Stomach smooth muscle (tissue), 2 donors: ENCODE results near the gene DAB2.
"Not testable (repeated sequence)": the region's sequence is repeated elsewhere in the genome, so short reads cannot be mapped to it uniquely, and the experiment has no call there.

Experiments used
- H3K27ac ChIP-seq: one replicate; pipeline ENCODE4 v1.7.0; 2013; ENCODE audit warnings: mild to moderate bottlenecking, low read length, inconsistent platforms
- H3K27me3 ChIP-seq, 2 donors: one replicate each; pipeline ENCODE4 v1.7.0; 2013; ENCODE audit warnings: low read length in 2 of 2; ENCODE audit not compliant: insufficient read depth in 2 of 2, control insufficient read depth in 1 of 2
- H3K36me3 ChIP-seq, 2 donors: one replicate each; pipeline ENCODE4 v1.7.0; 2013; ENCODE audit warnings: low read length in 2 of 2; ENCODE audit not compliant: control insufficient read depth in 2 of 2, insufficient read depth in 2 of 2
- H3K4me1 ChIP-seq: one replicate; pipeline ENCODE4 v1.7.0; 2013; ENCODE audit warnings: low read length; ENCODE audit not compliant: control insufficient read depth, insufficient read depth
- H3K4me3 ChIP-seq, 2 donors: one replicate each; pipeline ENCODE4 v1.7.0; 2013; ENCODE audit warnings: low read length in 2 of 2
- H3K9ac ChIP-seq, 2 donors: one replicate each; pipeline ENCODE4 v1.7.0; 2013; ENCODE audit warnings: low read length in 2 of 2, mild to moderate bottlenecking in 1 of 2
- H3K9me3 ChIP-seq, 2 donors: one replicate each; pipeline ENCODE4 v1.7.0; 2013; ENCODE audit warnings: low read length in 2 of 2; ENCODE audit not compliant: control insufficient read depth in 2 of 2
- donor health status: healthy.
- donor health status: Pancreatic carcinoma.

DAB2 gene

GRCh38 chr5:39341896-39342295, 82.9 kb downstream of the DAB2 start:
- H3K27ac ChIP-seq, result no peak overlapping the region

GRCh38 chr5:39340506-39340905, 84.3 kb downstream of the DAB2 start:
- Histone ChIP-seq H3K4me1 (no peaks in the 10 kb centered on the region), H3K27me3 (no peaks in the 10 kb centered on the region), H3K36me3 (no peaks in the 10 kb centered on the region), H3K4me3 (no peak overlapping the region), H3K9ac (no peak overlapping the region), H3K9me3 (no peaks in the 10 kb centered on the region), H3K27ac (no peak overlapping the region)

More at GRCh38 chr5:39341896-39342295, 82.9 kb downstream of the DAB2 start:
- no peak overlapping the region for H3K9ac ChIP-seq
- H3K36me3 ChIP-seq, result no peaks in the 10 kb centered on the region
- H3K4me1 ChIP-seq, result no peaks in the 10 kb centered on the region
- no peak overlapping the region for H3K4me3 ChIP-seq
- H3K27me3 ChIP-seq, result no peaks in the 10 kb centered on the region
- H3K9me3 ChIP-seq, result no peaks in the 10 kb centered on the region

DNA sequence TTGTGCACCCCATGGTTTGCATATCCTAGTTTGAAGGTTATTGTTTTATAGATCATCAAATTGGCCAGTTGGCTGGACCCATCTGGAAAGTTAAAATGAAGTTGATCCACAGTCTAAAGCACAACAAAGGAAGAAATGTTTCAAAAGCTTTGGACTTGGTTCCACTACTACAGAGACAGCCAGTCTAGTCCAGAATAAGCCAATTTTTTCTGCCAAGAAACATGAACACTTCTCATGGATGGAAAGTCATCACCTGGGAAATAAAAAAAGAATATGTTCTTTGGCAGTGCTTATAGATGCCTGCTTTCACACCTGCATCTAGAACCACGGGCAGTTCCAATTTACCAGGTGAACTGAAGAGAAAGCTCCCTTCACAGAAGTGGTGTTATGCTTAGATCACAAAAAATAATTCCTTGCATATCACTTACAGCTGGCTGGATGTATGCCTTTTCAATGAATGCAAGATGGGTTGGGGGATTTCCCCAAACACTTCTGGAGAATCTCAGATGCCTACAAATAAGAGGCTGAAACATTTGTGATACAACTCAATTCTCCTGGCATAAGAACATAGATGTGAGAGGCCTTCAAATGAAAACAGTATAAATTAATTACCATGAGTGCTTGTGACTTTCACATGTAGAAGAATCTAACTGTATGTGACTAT, 87.4 kb downstream of the DAB2 start:
- no peak overlapping the region for H3K4me3 ChIP-seq
- H3K27me3 ChIP-seq, result no peaks in the 10 kb centered on the region
- no peaks in the 10 kb centered on the region for H3K4me1 ChIP-seq
- H3K27ac ChIP-seq, result no peak overlapping the region
- no peaks in the 10 kb centered on the region for H3K9me3 ChIP-seq
- H3K36me3 ChIP-seq, result no peaks in the 10 kb centered on the region
- H3K9ac ChIP-seq, result no peak overlapping the region

GRCh38 chr5:39334296-39334695, 90.5 kb downstream of the DAB2 start:
- H3K36me3 ChIP-seq, H3K27me3 ChIP-seq, H3K9ac ChIP-seq, H3K4me3 ChIP-seq, H3K27ac ChIP-seq, H3K9me3 ChIP-seq, H3K4me1 ChIP-seq: not testable (repeated sequence)

DNA sequence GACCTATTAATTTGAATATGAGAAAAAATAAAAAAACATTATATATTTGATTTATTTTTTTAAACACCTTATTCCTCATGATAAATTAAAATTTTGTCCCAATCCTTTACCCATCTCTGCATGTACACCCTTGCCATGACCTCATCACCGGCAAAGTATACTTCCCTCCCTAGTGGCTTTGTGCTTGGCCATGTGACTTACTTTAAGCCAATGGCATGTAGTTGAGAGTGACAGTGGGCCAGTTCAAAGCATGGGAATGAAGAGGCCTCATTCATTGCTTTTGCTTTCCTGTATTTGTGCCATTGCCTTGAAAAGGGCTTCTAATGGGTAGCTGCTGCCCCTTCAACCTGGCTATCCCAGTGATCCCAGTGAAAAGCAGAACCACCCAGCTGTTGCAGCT, 91.7 kb downstream of the DAB2 start:
- no peak overlapping the region for H3K9ac ChIP-seq
- no peaks in the 10 kb centered on the region for H3K4me1 ChIP-seq
- H3K36me3 ChIP-seq, result no peaks in the 10 kb centered on the region
- H3K27me3 ChIP-seq, result peaks cover 0 to 2% of the 10 kb centered on the region in 2 donors
- H3K4me3 ChIP-seq, result no peak overlapping the region
- no peak overlapping the region for H3K27ac ChIP-seq
- no peaks in the 10 kb centered on the region for H3K9me3 ChIP-seq

- H3K36me3 ChIP-seq, result no peaks in the 10 kb centered on the region
- peaks cover 0 to 2% of the 10 kb centered on the region in 2 donors for H3K27me3 ChIP-seq
- H3K9ac ChIP-seq, result no peak overlapping the region
- H3K27ac ChIP-seq, result no peak overlapping the region
- H3K4me1 ChIP-seq, result no peaks in the 10 kb centered on the region
- no peak overlapping the region for H3K4me3 ChIP-seq
- H3K9me3 ChIP-seq, result no peaks in the 10 kb centered on the region
Observed at GRCh38 chr5:39331861-39332381, 92.9 kb downstream of the DAB2 start.

DNA sequence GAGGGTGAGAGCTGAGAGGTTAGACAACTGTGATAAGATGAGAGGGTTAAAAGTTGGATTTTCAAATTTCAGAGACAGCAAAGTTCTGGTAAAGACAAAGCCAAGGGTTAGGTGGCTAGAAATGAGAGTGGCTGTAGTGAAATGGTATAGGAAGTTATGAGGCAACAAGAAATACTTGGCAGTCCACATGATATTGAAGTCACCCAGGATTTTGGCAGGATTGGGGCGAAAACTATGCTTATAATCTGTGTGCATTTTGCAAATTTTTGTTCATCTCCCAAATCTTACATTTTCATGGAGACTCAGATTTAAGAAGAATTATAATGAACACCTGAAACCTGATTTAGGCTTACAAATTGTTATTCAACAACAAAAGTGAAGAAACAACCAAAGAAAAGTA, 96.0 kb downstream of the DAB2 start:
- Histone ChIP-seq H3K27me3 (peaks cover 0 to 2% of the 10 kb centered on the region in 2 donors), H3K4me3 (no peak overlapping the region), H3K9ac (no peak overlapping the region), H3K9me3 (no peaks in the 10 kb centered on the region), H3K27ac (no peak overlapping the region), H3K36me3 (no peaks in the 10 kb centered on the region), H3K4me1 (no peaks in the 10 kb centered on the region)

DNA sequence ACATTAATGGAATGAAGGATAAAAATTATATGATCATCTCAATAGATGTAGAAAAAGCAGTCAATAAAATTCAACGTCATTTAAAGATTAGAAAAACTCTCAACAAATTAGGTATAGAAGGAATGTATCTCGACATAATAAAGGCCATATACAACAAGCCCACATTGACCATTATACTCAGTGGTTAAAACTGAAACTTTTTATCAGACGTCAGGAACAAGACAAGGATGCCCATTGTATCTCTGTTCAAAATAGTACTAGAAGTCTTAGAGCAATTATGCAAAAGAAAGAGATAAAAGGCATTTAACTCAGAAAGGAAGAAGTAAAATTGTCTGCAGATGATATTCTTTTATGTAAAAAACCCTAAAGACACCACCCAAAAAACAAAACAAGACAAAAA, 101.2 kb downstream of the DAB2 start:
- Histone ChIP-seq H3K9ac (no peak overlapping the region), H3K27me3 (no peaks in the 10 kb centered on the region), H3K36me3 (no peaks in the 10 kb centered on the region), H3K27ac (no peak overlapping the region), H3K4me3 (no peak overlapping the region), H3K4me1 (no peaks in the 10 kb centered on the region), H3K9me3 (peaks cover 0 to 6% of the 10 kb centered on the region in 2 donors)
